Glutamatergic neuron (in vitro differentiated cells): ENCODE data around the gene NPM1. TPM values are rescaled to one million over a fixed set of nuclear protein-coding genes. Genes with fewer than 3 reads are reported as not detected.

Experiments
- DNase-seq: peaks from one replicate; pipeline ENCODE4 v3.0.0; 2022
- H3K27ac Mint-ChIP-seq: one replicate; pipeline ENCODE4 v1.8.0; 2020; ENCODE audit warnings: mild to moderate bottlenecking, mixed read lengths, inconsistent platforms; ENCODE audit not compliant: unreplicated experiment
- H3K27me3 Mint-ChIP-seq: one replicate; pipeline ENCODE4 v1.8.0; 2020; ENCODE audit warnings: mild to moderate bottlenecking, moderate library complexity, mixed read lengths, inconsistent platforms; ENCODE audit not compliant: unreplicated experiment
- H3K36me3 Mint-ChIP-seq: one replicate; pipeline ENCODE4 v1.8.0; 2020; ENCODE audit warnings: mild to moderate bottlenecking, mixed read lengths, inconsistent platforms; ENCODE audit not compliant: unreplicated experiment
- H3K4me1 Mint-ChIP-seq: one replicate; pipeline ENCODE4 v1.8.0; 2020; ENCODE audit warnings: mild to moderate bottlenecking, low read depth, mixed read lengths, inconsistent platforms; ENCODE audit not compliant: unreplicated experiment
- H3K4me3 Mint-ChIP-seq: one replicate; pipeline ENCODE4 v1.8.0; 2020; ENCODE audit warnings: mild to moderate bottlenecking, mixed read lengths, inconsistent platforms; ENCODE audit not compliant: unreplicated experiment
- H3K9me3 Mint-ChIP-seq: one replicate; pipeline ENCODE4 v1.8.0; 2020; ENCODE audit warnings: mild to moderate bottlenecking, moderate library complexity, mixed read lengths, inconsistent platforms; ENCODE audit not compliant: unreplicated experiment
- CTCF ChIP-seq: fragments of 200-600 bp; sonication (generic); IDR thresholded peaks from one replicate; pipeline ENCODE4 v1.5.0; 2021; ENCODE audit not compliant: partially characterized antibody, unreplicated experiment
- microRNA-seq: library from miRNA; unstranded; fragments of <30 nt; microRNA quantifications from one replicate; pipeline ENCODE4, GENCODE V29; 2020; ENCODE audit not compliant: unreplicated experiment
- total RNA-seq: library from RNA; stranded (reverse); fragmentation: NEBNext Ultra II Directional; extraction: Animal tissue kit (Norgen Biotek cat#: 25700); gene quantifications from one replicate; pipeline ENCODE4 v1.2.1, GENCODE V29; 2021; ENCODE audit not compliant: unreplicated experiment

The NPM1 gene
- total RNA-seq, 1 donor from 2014 or later: 600 TPM

GRCh38 chr5:171453988-171454387, 66.3 kb downstream of the NPM1 start:
- Mint-ChIP-seq H3K36me3 (peaks cover 8% of the 10 kb centered on the region), H3K4me3 (no peak overlapping the region), H3K9me3 (peaks cover 1% of the 10 kb centered on the region), H3K27ac (no peak overlapping the region), H3K4me1 (peaks cover 23% of the 10 kb centered on the region), H3K27me3 (peaks cover 12% of the 10 kb centered on the region)
- no peak for TF ChIP-seq CTCF
- DNase-seq: no peak

GRCh38 chr5:171454549-171454948, 66.9 kb downstream of the NPM1 start:
- Mint-ChIP-seq H3K4me3 (no peak overlapping the region), H3K27ac (no peak overlapping the region)

GRCh38 chr5:171455522-171455921, 67.9 kb downstream of the NPM1 start:
- no peak for DNase-seq
- TF ChIP-seq CTCF: no peak
- no peak overlapping the region for H3K4me3 Mint-ChIP-seq
- H3K36me3 Mint-ChIP-seq: peaks cover 8% of the 10 kb centered on the region
- peaks cover 1% of the 10 kb centered on the region for H3K9me3 Mint-ChIP-seq
- peaks cover 11% of the 10 kb centered on the region for H3K4me1 Mint-ChIP-seq
- no peak overlapping the region for H3K27ac Mint-ChIP-seq
- H3K27me3 Mint-ChIP-seq: peaks cover 6% of the 10 kb centered on the region

More at GRCh38 chr5:171454549-171454948, 66.9 kb downstream of the NPM1 start:
- Mint-ChIP-seq H3K36me3 (peaks cover 8% of the 10 kb centered on the region), H3K9me3 (peaks cover 1% of the 10 kb centered on the region), H3K4me1 (peaks cover 18% of the 10 kb centered on the region), H3K27me3 (peaks cover 6% of the 10 kb centered on the region)
- no peak for TF ChIP-seq CTCF
- no peak for DNase-seq

GRCh38 chr5:171457208-171457981, 69.7 kb downstream of the NPM1 start:
- Mint-ChIP-seq H3K36me3 (peaks cover 6% of the 10 kb centered on the region), H3K27ac (no peak overlapping the region), H3K9me3 (peaks cover 1% of the 10 kb centered on the region), H3K4me3 (no peak overlapping the region), H3K27me3 (peaks cover 1% of the 10 kb centered on the region), H3K4me1 (peaks cover 11% of the 10 kb centered on the region)
- no peak for DNase-seq
- TF ChIP-seq CTCF: no peak

DNA sequence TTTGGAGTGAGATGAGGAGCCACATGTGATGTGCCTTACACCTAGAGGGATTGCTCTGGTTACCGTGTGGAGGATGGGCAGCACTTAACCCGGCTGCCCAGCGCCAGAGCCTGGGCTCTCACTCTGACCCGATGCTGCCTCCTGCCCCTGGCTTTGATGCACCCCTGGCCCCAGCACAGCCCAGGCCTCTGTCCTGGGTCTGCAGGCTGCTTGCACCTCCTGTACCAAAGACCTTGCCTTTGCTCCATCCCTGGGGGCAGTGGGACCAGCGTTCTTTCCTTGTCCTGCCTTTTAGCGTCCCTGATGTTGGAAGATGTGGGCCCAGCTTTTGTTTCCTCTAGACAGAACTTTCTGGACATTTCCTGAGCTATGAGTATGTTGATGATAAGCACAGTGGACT, 72.2 kb downstream of the NPM1 start:
- peaks cover 5% of the 10 kb centered on the region for H3K9me3 Mint-ChIP-seq
- H3K36me3 Mint-ChIP-seq: no peaks in the 10 kb centered on the region
- peaks cover 1% of the 10 kb centered on the region for H3K27me3 Mint-ChIP-seq
- no peak overlapping the region for H3K27ac Mint-ChIP-seq
- DNase-seq: no peak
- H3K4me1 Mint-ChIP-seq: peaks cover 6% of the 10 kb centered on the region
- no peak for TF ChIP-seq CTCF
- H3K4me3 Mint-ChIP-seq: no peak overlapping the region

Small RNAs within 50 kb of the gene (microRNA-seq; reads per million reads assigned to microRNA genes)
- gene MIR3912: 1.2 reads per million

Other genes with a start within 250 kb of the NPM1 start
- gene TLX3, start 78.6 kb upstream of the NPM1 start, total RNA-seq: 161 TPM
- gene FGF18, start 31.8 kb downstream of the NPM1 start, total RNA-seq: 26.3 TPM